OCI-LY1 (cell line): Measurements from ENCODE around the gene PER1.
A peak's percentile ranks its signal among the peaks of the same experiment; 100 is the strongest.
"Not testable (repeated sequence)": the region's sequence is repeated elsewhere in the genome, so short reads cannot be mapped to it uniquely, and the experiment has no call there.

Source experiments
- H2AFZ ChIP-seq: fragments of 200-600 bp; sonication (generic), shearing (Covaris generic); 2 replicates; pipeline ENCODE4 v1.6.0; 2014; ENCODE audit warnings: antibody characterized with exemption, mild to moderate bottlenecking, low read length
- H3F3A ChIP-seq: fragments of 200-600 bp; sonication (generic), shearing (Covaris generic); 2 replicates; pipeline ENCODE4 v1.6.0; 2014; ENCODE audit warnings: mild to moderate bottlenecking, antibody characterized with exemption, low read length, moderate library complexity; ENCODE audit not compliant: insufficient read depth
- H3K27ac ChIP-seq: fragments of 200-600 bp; sonication (generic); 2 replicates; pipeline ENCODE4 v1.5.1; 2014; ENCODE audit warnings: low read length, mixed run types, mild to moderate bottlenecking, low read depth; ENCODE audit not compliant: poor library complexity, severe bottlenecking
- H3K27me3 ChIP-seq: fragments of 200-600 bp; sonication (generic); 2 replicates; pipeline ENCODE4 v1.6.0; 2014; ENCODE audit warnings: antibody characterized with exemption, mild to moderate bottlenecking, low read length, moderate library complexity; ENCODE audit not compliant: insufficient read depth
- H3K36me3 ChIP-seq: fragments of 200-600 bp; sonication (generic); 2 replicates; pipeline ENCODE4 v1.6.1; 2014; ENCODE audit warnings: mild to moderate bottlenecking, antibody characterized with exemption, low read length, moderate library complexity, mixed read lengths; ENCODE audit not compliant: insufficient read depth
- H3K4me1 ChIP-seq: fragments of 200-600 bp; sonication (generic); 2 replicates; pipeline ENCODE4 v1.5.1; 2014; ENCODE audit warnings: mild to moderate bottlenecking, low read length, moderate library complexity; ENCODE audit not compliant: insufficient read depth, severe bottlenecking
- H3K4me2 ChIP-seq: fragments of 200-600 bp; sonication (generic), shearing (Covaris generic); 2 replicates; pipeline ENCODE4 v1.6.1; 2014; ENCODE audit warnings: low read length
- H3K4me3 ChIP-seq: fragments of 200-600 bp; sonication (generic); 2 replicates; pipeline ENCODE4 v1.5.1; 2014; ENCODE audit warnings: low read length, low read depth, mild to moderate bottlenecking, mixed read lengths; ENCODE audit not compliant: poor library complexity, severe bottlenecking
- H3K79me2 ChIP-seq: fragments of 200-600 bp; shearing (Covaris generic); 2 replicates; pipeline ENCODE4 v1.6.1; 2016; ENCODE audit warnings: mixed run types, low read length, mixed read lengths; ENCODE audit not compliant: insufficient read depth
- H3K9ac ChIP-seq: fragments of 200-600 bp; sonication (generic), shearing (Covaris generic); 2 replicates; pipeline ENCODE4 v1.6.1; 2014; ENCODE audit warnings: mild to moderate bottlenecking, low read length, mixed read lengths
- H3K9me2 ChIP-seq: fragments of 200-600 bp; sonication (generic), shearing (Covaris generic); 2 replicates; pipeline ENCODE4 v1.6.1; 2014; ENCODE audit warnings: low read depth, mild to moderate bottlenecking, low read length, mixed read lengths
- H3K9me3 ChIP-seq: fragments of 200-600 bp; shearing (Covaris generic); 2 replicates; pipeline ENCODE4 v1.6.1; 2014; ENCODE audit warnings: low read length, mixed read lengths
- H4K20me1 ChIP-seq: fragments of 200-600 bp; sonication (generic), shearing (Covaris generic); 2 replicates; pipeline ENCODE4 v1.6.0; 2016; ENCODE audit warnings: mild to moderate bottlenecking, low read length; ENCODE audit not compliant: insufficient read depth
- EZH2 ChIP-seq: fragments of 200-600 bp; sonication (generic), shearing (Covaris generic); IDR thresholded peaks from 2 replicates; pipeline ENCODE4 v1.8.0; 2017; ENCODE audit warnings: borderline replicate concordance, mixed run types, mild to moderate bottlenecking, antibody characterized with exemption, low read length, moderate library complexity, mixed read lengths
- TF ChIP-seq, protein P1 (sequence below): fragments of 200-600 bp; sonication (generic), shearing (Covaris generic); IDR thresholded peaks from 2 replicates; pipeline ENCODE4 v1.5.1; 2017; ENCODE audit warnings: mild to moderate bottlenecking, antibody characterized with exemption, low read length, moderate library complexity, mixed read lengths

Gene PER1

DNA sequence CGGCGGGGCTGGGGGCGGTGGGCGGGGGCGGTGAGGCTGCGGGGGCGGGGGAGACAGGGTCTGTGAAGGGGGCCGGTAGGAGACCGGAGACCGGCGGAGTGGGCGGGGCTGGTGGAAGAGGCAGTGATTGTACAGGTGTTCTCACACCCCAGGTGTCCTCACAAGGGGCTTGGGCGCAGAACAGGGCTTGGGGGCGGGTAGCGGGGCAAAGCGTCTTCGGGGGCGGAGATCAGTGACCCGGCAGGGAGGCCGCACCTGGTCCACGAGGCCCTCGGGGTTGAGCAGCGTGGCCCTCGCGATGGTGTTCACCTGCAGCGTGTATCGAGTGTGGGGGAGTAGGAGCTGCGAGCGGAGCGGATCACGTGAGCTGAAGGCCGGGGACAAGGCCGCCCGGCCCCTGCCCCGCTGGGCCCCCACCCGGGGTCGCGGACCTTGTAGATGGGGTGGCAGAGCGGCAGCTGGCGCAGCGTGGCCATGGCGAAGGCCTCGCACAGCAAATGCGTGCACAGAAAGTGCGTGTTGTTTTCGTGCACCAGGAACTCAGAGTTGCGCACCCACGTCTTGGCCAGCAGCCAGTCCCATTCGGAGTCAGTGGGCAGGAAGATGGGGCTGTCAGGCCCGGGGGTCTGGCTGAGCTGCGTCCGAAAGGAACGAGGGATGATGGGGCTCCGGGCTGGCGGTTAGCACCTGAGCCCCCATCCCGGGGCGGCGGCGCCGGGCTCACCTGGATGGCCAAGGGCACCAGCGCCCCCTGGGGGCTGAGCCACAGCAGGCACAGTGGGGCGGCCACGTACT is 42.3 kb downstream of the PER1 start:
- H3K9me2 ChIP-seq: no peaks in the 10 kb centered on the region
- no peaks in the 10 kb centered on the region; the same call in none of the 2 replicates for H3K27me3 ChIP-seq
- H3K36me3 ChIP-seq: no peaks in the 10 kb centered on the region
- no peaks in the 10 kb centered on the region for H3K9me3 ChIP-seq
- TF ChIP-seq, protein P1, sequence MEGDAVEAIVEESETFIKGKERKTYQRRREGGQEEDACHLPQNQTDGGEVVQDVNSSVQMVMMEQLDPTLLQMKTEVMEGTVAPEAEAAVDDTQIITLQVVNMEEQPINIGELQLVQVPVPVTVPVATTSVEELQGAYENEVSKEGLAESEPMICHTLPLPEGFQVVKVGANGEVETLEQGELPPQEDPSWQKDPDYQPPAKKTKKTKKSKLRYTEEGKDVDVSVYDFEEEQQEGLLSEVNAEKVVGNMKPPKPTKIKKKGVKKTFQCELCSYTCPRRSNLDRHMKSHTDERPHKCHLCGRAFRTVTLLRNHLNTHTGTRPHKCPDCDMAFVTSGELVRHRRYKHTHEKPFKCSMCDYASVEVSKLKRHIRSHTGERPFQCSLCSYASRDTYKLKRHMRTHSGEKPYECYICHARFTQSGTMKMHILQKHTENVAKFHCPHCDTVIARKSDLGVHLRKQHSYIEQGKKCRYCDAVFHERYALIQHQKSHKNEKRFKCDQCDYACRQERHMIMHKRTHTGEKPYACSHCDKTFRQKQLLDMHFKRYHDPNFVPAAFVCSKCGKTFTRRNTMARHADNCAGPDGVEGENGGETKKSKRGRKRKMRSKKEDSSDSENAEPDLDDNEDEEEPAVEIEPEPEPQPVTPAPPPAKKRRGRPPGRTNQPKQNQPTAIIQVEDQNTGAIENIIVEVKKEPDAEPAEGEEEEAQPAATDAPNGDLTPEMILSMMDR: peak; percentile 92
- no peak for TF ChIP-seq EZH2
- H3F3A ChIP-seq: no peaks in the 10 kb centered on the region
- peak overlapping the region; percentile 57 for H3K4me3 ChIP-seq
- H3K4me1 ChIP-seq: peaks cover 6% of the 10 kb centered on the region
- H2AFZ ChIP-seq: no peak overlapping the region
- no peaks in the 10 kb centered on the region for H4K20me1 ChIP-seq
- peak overlapping the region; percentile 82 for H3K4me2 ChIP-seq
- no peaks in the 10 kb centered on the region for H3K79me2 ChIP-seq
- H3K27ac ChIP-seq: no peak overlapping the region
- peak overlapping the region; percentile 10; the same call in 1 of the 2 replicates for H3K9ac ChIP-seq

DNA sequence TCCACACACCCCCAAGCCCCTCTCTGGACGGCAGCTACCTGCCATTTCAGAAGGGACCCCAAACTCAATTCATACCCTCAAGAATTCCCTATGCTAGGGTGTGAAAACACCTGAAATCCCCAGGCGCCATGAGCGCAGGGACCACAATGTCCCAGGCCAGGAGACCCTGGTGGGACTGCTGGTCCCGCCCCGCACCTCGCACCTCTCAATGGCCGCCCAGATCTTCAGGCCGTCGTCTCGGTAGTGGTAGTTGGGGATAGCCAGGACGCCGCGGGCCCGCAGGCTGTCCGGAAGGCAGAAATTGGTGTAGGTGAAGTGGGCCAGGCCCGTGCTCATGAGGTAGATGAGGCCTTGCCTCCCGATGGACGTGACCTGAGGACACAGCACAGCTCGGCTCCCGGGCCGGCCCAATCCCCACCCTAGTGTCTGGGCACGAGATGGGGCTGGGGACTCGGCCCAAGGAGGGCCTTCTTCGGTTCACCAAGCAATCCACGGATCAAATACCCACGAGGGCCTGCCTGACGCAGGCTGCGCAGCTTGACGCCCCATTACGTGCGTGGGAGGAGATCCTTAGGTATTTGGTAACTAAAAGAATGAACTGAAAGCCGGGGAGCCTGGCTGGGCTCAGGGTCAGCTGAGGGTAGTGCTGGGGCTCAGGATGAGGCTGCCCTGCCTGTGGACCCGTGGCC is 43.1 kb downstream of the PER1 start:
- Histone ChIP-seq H3K36me3 (no peaks in the 10 kb centered on the region), H3K27ac (no peak overlapping the region), H3K4me1 (peaks cover 6% of the 10 kb centered on the region), H4K20me1 (no peaks in the 10 kb centered on the region), H3K9ac (no peak overlapping the region), H3K9me3 (no peaks in the 10 kb centered on the region), H2AFZ (no peak overlapping the region), H3K4me3 (no peak overlapping the region), H3K27me3 (no peaks in the 10 kb centered on the region; the same call in none of the 2 replicates), H3K4me2 (no peak overlapping the region), H3F3A (no peaks in the 10 kb centered on the region), H3K9me2 (no peaks in the 10 kb centered on the region), H3K79me2 (no peaks in the 10 kb centered on the region)
- TF ChIP-seq, protein P1: no peak
- TF ChIP-seq EZH2: no peak

DNA sequence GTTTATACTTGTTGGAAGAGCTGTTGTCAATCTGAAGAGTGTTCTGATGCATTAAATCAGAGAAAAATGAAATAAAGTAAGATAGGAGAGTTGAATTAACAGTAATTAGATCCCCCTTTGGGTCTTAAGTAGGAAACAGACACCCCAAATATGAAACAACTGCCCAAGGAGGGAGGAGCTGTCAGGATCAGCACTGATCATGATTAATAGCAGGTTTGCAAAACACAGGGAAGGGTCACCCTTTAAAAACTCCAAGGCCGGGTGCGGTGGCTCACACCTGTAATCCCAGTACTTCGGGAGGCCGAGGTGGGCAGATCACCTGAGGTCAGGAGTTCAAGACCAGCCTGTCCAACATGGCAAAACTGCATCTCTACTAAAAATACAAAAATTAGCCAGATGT is 45.2 kb downstream of the PER1 start:
- H3K27me3 ChIP-seq, H3K9me2 ChIP-seq, H4K20me1 ChIP-seq, H3F3A ChIP-seq, H2AFZ ChIP-seq, H3K4me2 ChIP-seq, H3K27ac ChIP-seq, H3K79me2 ChIP-seq, H3K9me3 ChIP-seq, H3K4me3 ChIP-seq, H3K36me3 ChIP-seq, H3K4me1 ChIP-seq, H3K9ac ChIP-seq: not testable (repeated sequence)
